A549 (cell line): ENCODE results near the gene GPR17.

Experiments used
- CBX2 ChIP-seq: fragments of 200-600 bp; sonication (generic); IDR thresholded peaks from 2 replicates; pipeline ENCODE4 v1.6.1; 2016; ENCODE audit warnings: low read depth, mild to moderate bottlenecking, borderline replicate concordance
- CBX8 ChIP-seq: fragments of 200-600 bp; sonication (generic); IDR thresholded peaks from 2 replicates; pipeline ENCODE4 v1.6.1; 2016
- EP300 ChIP-seq, 2 experiments: fragments of >200 bp; sonication (Bioruptor Twin); formaldehyde crosslinking; IDR thresholded peaks; 2 replicates in 1 of 2; 3 replicates in 1 of 2; pipeline ENCODE4 v1.6.1; 2016 to 2017
- MAFK ChIP-seq: fragments of 450-650 bp; IDR thresholded peaks from 2 replicates; pipeline ENCODE4 v1.6.1; 2014; ENCODE audit not compliant: partially characterized antibody
- POLR2A ChIP-seq: IDR thresholded peaks from 2 replicates; pipeline ENCODE4 v1.6.1; 2012; ENCODE audit warnings: mild to moderate bottlenecking, low read length
- TF ChIP-seq, protein P1 (sequence below): fragments of >200 bp; sonication (Bioruptor Twin); formaldehyde crosslinking; IDR thresholded peaks from 3 replicates; pipeline ENCODE4 v1.5.1; 2016
- TF ChIP-seq, protein P2 (sequence below): fragments of 200-600 bp; sonication (generic); IDR thresholded peaks from 2 replicates; pipeline ENCODE4 v1.6.1; 2016; ENCODE audit warnings: antibody characterized with exemption, mild to moderate bottlenecking, moderate library complexity
- TF ChIP-seq, protein P3 (sequence below): IDR thresholded peaks from 2 replicates; pipeline ENCODE4 v1.6.1; 2012

DNA sequence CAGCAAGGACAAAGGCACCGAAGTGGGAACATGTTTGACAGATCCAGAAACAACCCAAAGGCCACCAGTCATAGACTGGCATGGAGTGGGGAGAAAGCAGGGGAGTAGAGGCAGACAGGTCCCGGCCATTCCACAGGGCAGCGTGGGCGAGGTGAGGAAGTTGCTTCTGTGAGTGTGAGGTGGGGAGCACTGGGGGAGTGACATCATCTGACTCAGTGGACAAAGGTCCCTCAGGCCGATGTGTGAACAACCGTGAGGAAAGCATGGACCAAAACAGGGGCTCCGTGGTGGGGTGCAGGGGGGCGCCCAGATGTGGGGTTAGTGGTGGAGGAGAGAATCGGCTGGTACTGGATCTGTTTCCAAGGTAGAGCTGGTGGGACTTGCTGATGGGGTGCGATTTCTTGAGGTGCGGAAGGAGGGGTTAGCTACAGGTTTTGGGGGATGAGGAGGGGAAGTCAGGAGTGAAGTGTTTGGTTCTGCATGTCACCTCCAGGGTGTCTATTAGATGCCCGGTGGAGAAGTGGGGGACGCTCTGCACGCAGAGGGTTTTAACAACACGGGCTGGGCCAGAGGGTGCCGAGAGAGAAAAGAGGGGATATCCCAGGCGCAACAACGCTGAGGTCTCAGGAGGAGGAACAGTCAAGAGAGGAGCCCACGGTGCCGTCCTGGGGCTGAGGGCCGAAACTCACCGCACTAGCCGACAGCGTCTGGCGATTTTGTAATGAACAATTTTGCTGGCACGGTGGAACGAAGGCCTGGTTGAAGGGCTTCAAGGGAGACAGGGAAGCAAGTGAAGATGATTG lies 52.8 kb downstream of the GPR17 start:
- TF ChIP-seq POLR2A (no peak), EP300 (IDR thresholded peaks at IDR 0.05) (no peak), CBX8 (no peak), MAFK (no peak), CBX2 (no peak)
- TF ChIP-seq, protein P1, sequence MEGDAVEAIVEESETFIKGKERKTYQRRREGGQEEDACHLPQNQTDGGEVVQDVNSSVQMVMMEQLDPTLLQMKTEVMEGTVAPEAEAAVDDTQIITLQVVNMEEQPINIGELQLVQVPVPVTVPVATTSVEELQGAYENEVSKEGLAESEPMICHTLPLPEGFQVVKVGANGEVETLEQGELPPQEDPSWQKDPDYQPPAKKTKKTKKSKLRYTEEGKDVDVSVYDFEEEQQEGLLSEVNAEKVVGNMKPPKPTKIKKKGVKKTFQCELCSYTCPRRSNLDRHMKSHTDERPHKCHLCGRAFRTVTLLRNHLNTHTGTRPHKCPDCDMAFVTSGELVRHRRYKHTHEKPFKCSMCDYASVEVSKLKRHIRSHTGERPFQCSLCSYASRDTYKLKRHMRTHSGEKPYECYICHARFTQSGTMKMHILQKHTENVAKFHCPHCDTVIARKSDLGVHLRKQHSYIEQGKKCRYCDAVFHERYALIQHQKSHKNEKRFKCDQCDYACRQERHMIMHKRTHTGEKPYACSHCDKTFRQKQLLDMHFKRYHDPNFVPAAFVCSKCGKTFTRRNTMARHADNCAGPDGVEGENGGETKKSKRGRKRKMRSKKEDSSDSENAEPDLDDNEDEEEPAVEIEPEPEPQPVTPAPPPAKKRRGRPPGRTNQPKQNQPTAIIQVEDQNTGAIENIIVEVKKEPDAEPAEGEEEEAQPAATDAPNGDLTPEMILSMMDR: no peak
- TF ChIP-seq, protein P2, sequence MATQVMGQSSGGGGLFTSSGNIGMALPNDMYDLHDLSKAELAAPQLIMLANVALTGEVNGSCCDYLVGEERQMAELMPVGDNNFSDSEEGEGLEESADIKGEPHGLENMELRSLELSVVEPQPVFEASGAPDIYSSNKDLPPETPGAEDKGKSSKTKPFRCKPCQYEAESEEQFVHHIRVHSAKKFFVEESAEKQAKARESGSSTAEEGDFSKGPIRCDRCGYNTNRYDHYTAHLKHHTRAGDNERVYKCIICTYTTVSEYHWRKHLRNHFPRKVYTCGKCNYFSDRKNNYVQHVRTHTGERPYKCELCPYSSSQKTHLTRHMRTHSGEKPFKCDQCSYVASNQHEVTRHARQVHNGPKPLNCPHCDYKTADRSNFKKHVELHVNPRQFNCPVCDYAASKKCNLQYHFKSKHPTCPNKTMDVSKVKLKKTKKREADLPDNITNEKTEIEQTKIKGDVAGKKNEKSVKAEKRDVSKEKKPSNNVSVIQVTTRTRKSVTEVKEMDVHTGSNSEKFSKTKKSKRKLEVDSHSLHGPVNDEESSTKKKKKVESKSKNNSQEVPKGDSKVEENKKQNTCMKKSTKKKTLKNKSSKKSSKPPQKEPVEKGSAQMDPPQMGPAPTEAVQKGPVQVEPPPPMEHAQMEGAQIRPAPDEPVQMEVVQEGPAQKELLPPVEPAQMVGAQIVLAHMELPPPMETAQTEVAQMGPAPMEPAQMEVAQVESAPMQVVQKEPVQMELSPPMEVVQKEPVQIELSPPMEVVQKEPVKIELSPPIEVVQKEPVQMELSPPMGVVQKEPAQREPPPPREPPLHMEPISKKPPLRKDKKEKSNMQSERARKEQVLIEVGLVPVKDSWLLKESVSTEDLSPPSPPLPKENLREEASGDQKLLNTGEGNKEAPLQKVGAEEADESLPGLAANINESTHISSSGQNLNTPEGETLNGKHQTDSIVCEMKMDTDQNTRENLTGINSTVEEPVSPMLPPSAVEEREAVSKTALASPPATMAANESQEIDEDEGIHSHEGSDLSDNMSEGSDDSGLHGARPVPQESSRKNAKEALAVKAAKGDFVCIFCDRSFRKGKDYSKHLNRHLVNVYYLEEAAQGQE: no peak
- TF ChIP-seq, protein P3, sequence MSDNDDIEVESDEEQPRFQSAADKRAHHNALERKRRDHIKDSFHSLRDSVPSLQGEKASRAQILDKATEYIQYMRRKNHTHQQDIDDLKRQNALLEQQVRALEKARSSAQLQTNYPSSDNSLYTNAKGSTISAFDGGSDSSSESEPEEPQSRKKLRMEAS: no peak
